ENCODE results near the gene LRRC3B. TPM values are rescaled to one million over a fixed set of nuclear protein-coding genes. Genes with fewer than 3 reads are reported as not detected.
"Not testable (repeated sequence)": the region's sequence is repeated elsewhere in the genome, so short reads cannot be mapped to it uniquely, and the experiment has no call there.

Gene LRRC3B
- total and polyA plus RNA-seq, 2 donors (not counting 3 experiments of a cell fraction or from before 2014, with no cell fraction given): not detected

GRCh38 chr3:26596335-26596734, 26.2 kb upstream of the LRRC3B start:
- ChIA-PET POLR2A (no interaction called here), CTCF (no interaction called here)
- intact Hi-C loops (cut with micrococcal nuclease): no loop called here
- Histone ChIP-seq H3K4me2 (ENCODE audit: insufficient read depth, low read length) (no peak overlapping the region), H3K9ac (replicated peaks; ENCODE audit: extremely low read depth, insufficient read depth, low read length) (no peak overlapping the region), H3K9me3 (replicated peaks; ENCODE audit: control insufficient read depth, insufficient read depth, low read length) (peaks cover 11% of the 10 kb centered on the region), H3K27me3 (ENCODE audit: control insufficient read depth in 2 of 2, insufficient read depth in 2 of 2, low read length in 2 of 2) (no peaks in the 10 kb centered on the region), H3K9me1 (replicated peaks; ENCODE audit: control insufficient read depth, extremely low read depth, insufficient read depth, low read length) (no peaks in the 10 kb centered on the region), H3K4me1 (ENCODE audit: control insufficient read depth, extremely low read depth, insufficient read depth, low read length) (no peaks in the 10 kb centered on the region), H3K4me3 (replicated peaks in 1 of 3; ENCODE audit: insufficient read depth in 1 of 3, low read depth in 1 of 3, low read length in 3 of 3) (no peak overlapping the region), H3K36me3 (ENCODE audit: control insufficient read depth in 2 of 2, extremely low read depth in 1 of 2, insufficient read depth in 2 of 2, low read length in 2 of 2) (no peaks in the 10 kb centered on the region), H3K27ac (ENCODE audit: insufficient read depth, low read depth, low read length) (no peak overlapping the region), H2AFZ (ENCODE audit: low read depth, low read length) (no peak overlapping the region), H3K79me2 (ENCODE audit: control insufficient read depth, insufficient read depth, low read length) (no peaks in the 10 kb centered on the region), H4K20me1 (replicated peaks; ENCODE audit: control insufficient read depth, extremely low read depth, insufficient read depth, low read length) (no peaks in the 10 kb centered on the region)
- dilution Hi-C loops (cut with MboI; ENCODE audit: extremely low pct_ligation_motif_present, low sequenced_read_pairs): no loop called here
- DNase-seq (ENCODE audit: low read depth, low spot score) (no peak), FAIRE-seq (no peak)
- no TSS peak for BruUV-seq (replicated peaks)
- TF ChIP-seq FOS (IDR thresholded peaks at IDR 0.05; ENCODE audit: borderline replicate concordance, insufficient read depth, low read length) (no peak), CTCF (IDR thresholded peaks at IDR 0.05; ENCODE audit: extremely low read depth in 1 of 2, insufficient read depth in 1 of 2, low read depth in 1 of 2, low read length in 2 of 2) (no peak), EZH2 (IDR thresholded peaks at IDR 0.05; ENCODE audit: borderline replicate concordance, low read depth, low read length, severe bottlenecking) (no peak), POLR2AphosphoS5 (IDR thresholded peaks at IDR 0.05; ENCODE audit: insufficient read depth, low read depth, low read length) (no peak), POLR2A (IDR thresholded peaks at IDR 0.05; ENCODE audit: low read depth, low read length) (no peak), MYC (IDR thresholded peaks at IDR 0.05; ENCODE audit: low read depth, low read length) (no peak), JUN (IDR thresholded peaks at IDR 0.05; ENCODE audit: borderline replicate concordance, insufficient read depth, insufficient read length, low read depth) (no peak), MAX (IDR thresholded peaks at IDR 0.05; ENCODE audit: insufficient read depth, insufficient read length) (no peak), GATA2 (IDR thresholded peaks at IDR 0.05; ENCODE audit: insufficient read depth, insufficient read length, low read depth, low read length) (no peak)

- H3K36me3 ChIP-seq (ENCODE audit: control insufficient read depth in 2 of 2, extremely low read depth in 1 of 2, insufficient read depth in 2 of 2, low read length in 2 of 2); intact Hi-C loops (cut with micrococcal nuclease); POLR2A ChIA-PET; H3K4me3 ChIP-seq (replicated peaks in 1 of 3; ENCODE audit: insufficient read depth in 1 of 3, low read depth in 1 of 3, low read length in 3 of 3); FAIRE-seq; CTCF ChIA-PET; H3K4me1 ChIP-seq (ENCODE audit: control insufficient read depth, extremely low read depth, insufficient read depth, low read length); dilution Hi-C loops (cut with MboI; ENCODE audit: extremely low pct_ligation_motif_present, low sequenced_read_pairs); H3K79me2 ChIP-seq (ENCODE audit: control insufficient read depth, insufficient read depth, low read length); BruUV-seq (replicated peaks); H3K27me3 ChIP-seq (ENCODE audit: control insufficient read depth in 2 of 2, insufficient read depth in 2 of 2, low read length in 2 of 2); H3K27ac ChIP-seq (ENCODE audit: insufficient read depth, low read depth, low read length); H2AFZ ChIP-seq (ENCODE audit: low read depth, low read length); H3K9ac ChIP-seq (replicated peaks; ENCODE audit: extremely low read depth, insufficient read depth, low read length); H3K4me2 ChIP-seq (ENCODE audit: insufficient read depth, low read length); H3K9me3 ChIP-seq (replicated peaks; ENCODE audit: control insufficient read depth, insufficient read depth, low read length); H3K9me1 ChIP-seq (replicated peaks; ENCODE audit: control insufficient read depth, extremely low read depth, insufficient read depth, low read length); H4K20me1 ChIP-seq (replicated peaks; ENCODE audit: control insufficient read depth, extremely low read depth, insufficient read depth, low read length); DNase-seq (ENCODE audit: low read depth, low spot score): not testable (repeated sequence)
Observed at GRCh38 chr3:26603311-26603710, 19.3 kb upstream of the LRRC3B start.

GRCh38 chr3:26603771-26604170, 18.8 kb upstream of the LRRC3B start:
- H3K4me1 ChIP-seq (ENCODE audit: control insufficient read depth, extremely low read depth, insufficient read depth, low read length); H3K4me2 ChIP-seq (ENCODE audit: insufficient read depth, low read length); intact Hi-C loops (cut with micrococcal nuclease); DNase-seq (ENCODE audit: low read depth, low spot score); H3K9ac ChIP-seq (replicated peaks; ENCODE audit: extremely low read depth, insufficient read depth, low read length); H3K27ac ChIP-seq (ENCODE audit: insufficient read depth, low read depth, low read length); H3K79me2 ChIP-seq (ENCODE audit: control insufficient read depth, insufficient read depth, low read length); H2AFZ ChIP-seq (ENCODE audit: low read depth, low read length); H3K9me1 ChIP-seq (replicated peaks; ENCODE audit: control insufficient read depth, extremely low read depth, insufficient read depth, low read length); dilution Hi-C loops (cut with MboI; ENCODE audit: extremely low pct_ligation_motif_present, low sequenced_read_pairs); FAIRE-seq; H4K20me1 ChIP-seq (replicated peaks; ENCODE audit: control insufficient read depth, extremely low read depth, insufficient read depth, low read length); BruUV-seq (replicated peaks); CTCF ChIA-PET; POLR2A ChIA-PET; H3K36me3 ChIP-seq (ENCODE audit: control insufficient read depth in 2 of 2, extremely low read depth in 1 of 2, insufficient read depth in 2 of 2, low read length in 2 of 2); H3K27me3 ChIP-seq (ENCODE audit: control insufficient read depth in 2 of 2, insufficient read depth in 2 of 2, low read length in 2 of 2); H3K4me3 ChIP-seq (replicated peaks in 1 of 3; ENCODE audit: insufficient read depth in 1 of 3, low read depth in 1 of 3, low read length in 3 of 3); H3K9me3 ChIP-seq (replicated peaks; ENCODE audit: control insufficient read depth, insufficient read depth, low read length): not testable (repeated sequence)

All from endothelial cell of umbilical vein (primary cell).